Activated CD4-positive, CD25-positive, alpha-beta regulatory T cell (primary cell): Measurements from ENCODE around the gene BPIFB1.

Source experiments
- DNase-seq, 4 experiments: peaks; one replicate each; lab custom pipeline; 2025; lab: John Stamatoyannopoulos, UW

BPIFB1 gene

GRCh38 chr20:33328157-33329137 lies 45.4 kb downstream of the BPIFB1 start:
- DNase-seq, result no peak

DNA sequence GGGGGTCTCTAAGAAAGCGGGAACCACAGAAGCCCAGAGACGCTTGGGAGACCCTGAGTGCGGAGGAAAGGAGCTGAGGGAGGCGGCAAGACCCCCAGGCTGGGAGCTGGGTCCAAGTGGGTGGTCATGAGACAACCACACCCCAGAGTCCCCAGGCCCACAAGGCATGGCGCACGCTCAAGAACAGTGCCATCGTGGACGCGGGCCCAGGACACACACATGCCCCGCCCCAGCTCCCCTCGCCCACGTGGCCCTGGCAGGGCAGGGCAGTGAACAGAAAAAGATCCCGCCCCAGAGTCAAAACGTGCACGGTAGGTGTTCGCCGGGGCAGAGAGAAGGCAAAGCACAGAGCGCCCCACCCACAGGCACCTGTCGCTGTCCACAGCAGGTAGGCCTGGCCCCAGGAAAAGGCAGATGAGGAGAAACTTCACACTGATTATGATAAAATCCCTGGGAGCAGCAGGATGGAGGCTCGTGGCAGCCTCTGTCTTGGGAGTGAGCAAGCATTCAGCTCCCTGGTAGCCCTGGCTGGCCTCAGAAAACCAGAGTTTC lies 50.0 kb downstream of the BPIFB1 start:
- DNase-seq, result no peak

DNA sequence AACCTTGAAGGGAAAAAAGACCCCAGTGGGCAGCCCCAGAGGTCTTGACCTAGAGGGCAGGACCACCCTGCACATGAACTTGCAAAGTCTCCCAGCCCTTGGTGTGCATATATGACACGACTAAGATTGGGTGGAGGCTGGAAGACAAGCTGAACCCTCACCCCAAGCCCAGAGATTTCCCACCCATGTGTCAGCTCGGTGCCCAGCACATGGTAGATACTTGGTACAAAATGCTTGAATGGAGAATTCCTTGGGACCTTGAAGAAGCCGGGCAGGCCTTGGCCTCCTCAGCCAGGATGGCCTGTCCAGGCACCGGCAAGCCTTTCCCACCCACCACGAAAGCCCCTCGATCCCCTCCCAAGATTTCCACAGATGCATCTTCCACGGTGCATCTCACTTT lies 50.6 kb downstream of the BPIFB1 start:
- no peak for DNase-seq

GRCh38 chr20:33334111-33334510 lies 51.1 kb downstream of the BPIFB1 start:
- no peak for DNase-seq

- DNase-seq, result no peak
Measured at GRCh38 chr20:33336375-33336774, 53.4 kb downstream of the BPIFB1 start.

DNA sequence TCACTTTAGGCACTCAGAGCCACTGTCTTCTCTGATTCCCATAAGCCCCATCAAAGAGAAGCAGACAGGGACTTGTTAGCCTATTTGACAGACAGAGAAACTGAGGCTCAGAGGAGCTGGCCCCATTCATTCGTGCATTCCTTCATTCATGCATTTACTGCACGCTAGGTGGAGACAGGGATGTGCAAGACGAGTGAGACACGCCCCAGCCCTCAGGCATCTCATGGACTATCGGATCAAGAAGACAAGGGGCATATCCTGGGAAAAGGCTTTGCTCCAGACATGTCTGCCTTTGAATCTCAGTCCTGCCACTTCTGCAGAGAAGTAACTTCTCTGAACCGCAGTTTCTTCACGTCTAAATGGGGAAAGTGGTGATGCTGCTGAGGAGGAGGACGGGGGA lies 54.1 kb downstream of the BPIFB1 start:
- no peak for DNase-seq

- no peak for DNase-seq
Measured at GRCh38 chr20:33337531-33338165, 54.6 kb downstream of the BPIFB1 start.

GRCh38 chr20:33338467-33339258 lies 55.6 kb downstream of the BPIFB1 start:
- DNase-seq, result no peak

DNA sequence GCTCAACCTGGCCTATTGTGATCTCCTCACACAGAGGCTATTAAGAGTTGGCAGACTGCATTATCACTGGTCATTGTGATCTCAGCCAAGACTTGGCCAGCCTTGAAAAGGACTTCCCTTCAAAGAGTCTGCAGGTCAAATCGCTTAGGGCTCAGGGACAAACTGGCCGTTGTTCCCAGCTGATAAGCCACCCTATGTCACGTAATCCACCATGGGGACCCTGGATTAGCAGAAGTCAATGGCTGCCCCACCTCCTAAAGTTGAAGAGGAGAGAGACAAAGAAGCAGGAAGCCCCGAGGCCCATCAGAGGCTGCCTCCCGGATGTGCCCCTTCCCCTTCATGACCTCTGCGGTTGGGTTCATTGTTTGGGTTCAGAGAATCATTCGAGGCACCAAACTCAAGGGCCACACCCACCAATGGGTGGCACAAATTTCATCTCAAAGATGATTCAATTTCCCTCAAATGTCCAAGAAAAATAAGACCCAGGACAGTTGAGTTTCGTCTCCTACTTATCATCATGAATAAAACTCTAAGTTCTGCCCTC lies 56.6 kb downstream of the BPIFB1 start:
- DNase-seq, result no peak

- DNase-seq, result no peak
Measured at GRCh38 chr20:33343521-33343920, 60.5 kb downstream of the BPIFB1 start.

DNA sequence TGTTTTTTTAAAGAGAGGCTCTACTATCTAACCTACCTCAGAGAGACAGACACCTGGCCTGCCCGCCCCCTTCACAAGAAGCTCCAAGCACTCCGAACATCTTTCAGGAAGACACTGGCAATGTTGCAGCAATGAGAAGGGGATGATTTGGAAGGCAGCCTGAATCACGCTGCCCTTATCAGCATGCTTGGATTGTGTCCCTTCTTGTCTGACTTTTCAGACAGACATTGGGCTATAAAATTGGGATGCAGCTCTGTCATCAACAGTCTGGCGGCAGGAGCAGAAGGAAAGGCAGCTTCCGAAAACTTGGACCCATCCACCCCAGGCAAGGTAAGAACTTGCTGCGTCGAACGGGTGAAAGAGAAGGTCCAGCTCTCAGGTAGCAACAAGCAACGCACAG lies 62.3 kb downstream of the BPIFB1 start:
- DNase-seq, result no peak

- no peak for DNase-seq
Measured at GRCh38 chr20:33348136-33348937, 65.3 kb downstream of the BPIFB1 start.

DNA sequence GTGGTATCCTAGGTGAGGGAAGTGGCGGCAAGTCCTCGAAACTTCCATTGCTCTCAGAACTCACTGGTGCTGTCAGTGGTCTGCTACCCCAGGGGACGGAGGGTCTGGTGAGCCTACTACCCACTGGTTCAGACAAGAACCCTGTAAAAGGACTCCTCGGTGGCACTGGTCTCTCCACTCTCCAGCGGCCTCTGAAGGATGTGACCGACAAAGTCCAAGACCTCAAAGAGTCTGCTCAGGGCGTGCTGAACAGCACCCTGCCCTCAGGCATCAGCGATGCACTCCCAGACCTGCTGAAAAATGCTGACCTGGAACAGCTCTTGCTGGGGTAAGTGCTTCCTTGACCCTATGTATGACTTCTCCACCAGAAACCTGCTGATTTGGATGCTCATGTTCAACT lies 66.5 kb downstream of the BPIFB1 start:
- DNase-seq, result no peak

DNA sequence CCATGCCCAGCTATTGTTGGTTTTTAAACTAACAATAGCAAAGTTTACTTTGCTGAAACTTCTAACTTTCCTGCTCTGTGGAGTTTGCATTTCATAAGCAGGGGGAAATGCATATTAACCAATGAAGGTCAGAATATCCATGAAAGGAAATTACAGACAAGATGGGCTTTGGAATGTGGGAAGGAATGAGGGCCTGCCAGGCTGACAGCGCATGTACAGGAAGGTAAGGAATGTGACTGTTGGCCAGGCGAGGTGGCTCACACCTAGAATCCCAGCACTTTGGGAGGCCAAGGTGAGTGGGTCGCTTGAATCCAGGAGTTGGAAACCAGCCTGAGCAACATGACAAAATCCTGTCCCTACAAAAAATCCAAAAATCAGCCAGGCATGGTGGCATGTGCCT lies 68.7 kb downstream of the BPIFB1 start:
- no peak for DNase-seq

GRCh38 chr20:33352258-33353012 lies 69.4 kb downstream of the BPIFB1 start:
- DNase-seq, result no peak

- DNase-seq, result no peak
Measured at GRCh38 chr20:33353013-33353402, 70.0 kb downstream of the BPIFB1 start.
